Measurements from ENCODE around the gene PCBP3. TPM values are rescaled to one million over a fixed set of nuclear protein-coding genes. Genes with fewer than 3 reads are reported as not detected.
"Not testable (repeated sequence)": the region's sequence is repeated elsewhere in the genome, so short reads cannot be mapped to it uniquely, and the experiment has no call there.

The PCBP3 gene
- total RNA-seq, 2 experiments from 2014 or later, result 4.8 to 5.8 TPM

- Mint-ChIP-seq H3K27me3 (peaks cover 11% of the 10 kb centered on the region), H3K4me1 (peaks cover 23% of the 10 kb centered on the region), H3K36me3 (ENCODE audit: low read depth) (no peaks in the 10 kb centered on the region), H3K4me3 (no peak overlapping the region), H3K9me3 (no peaks in the 10 kb centered on the region), H3K27ac (no peak overlapping the region)
- ChIA-PET CTCF (no interaction called here), POLR2A (no interaction called here)
- no peak for DNase-seq
Observed at GRCh38 chr21:45618846-45619485, 24.6 kb upstream of the PCBP3 start.

GRCh38 chr21:45620201-45620923 lies 23.2 kb upstream of the PCBP3 start:
- Mint-ChIP-seq H3K36me3 (ENCODE audit: low read depth) (no peaks in the 10 kb centered on the region), H3K27ac (no peak overlapping the region), H3K4me3 (no peak overlapping the region), H3K9me3 (no peaks in the 10 kb centered on the region), H3K4me1 (peaks cover 15% of the 10 kb centered on the region), H3K27me3 (peaks cover 6% of the 10 kb centered on the region)
- ChIA-PET CTCF (no interaction called here), POLR2A (interaction anchor here (0.7 kb wide), 1 partner anchor 212 kb away, joined by 4 read pairs; no protein-coding TSS in a partner anchor)
- no peak for DNase-seq

GRCh38 chr21:45621435-45622331 lies 21.8 kb upstream of the PCBP3 start:
- DNase-seq; H3K36me3 Mint-ChIP-seq (ENCODE audit: low read depth); H3K27ac Mint-ChIP-seq; CTCF ChIA-PET; H3K9me3 Mint-ChIP-seq; H3K4me3 Mint-ChIP-seq; H3K4me1 Mint-ChIP-seq; H3K27me3 Mint-ChIP-seq; POLR2A ChIA-PET: not testable (repeated sequence)

GRCh38 chr21:45622416-45623097 lies 21.0 kb upstream of the PCBP3 start:
- ChIA-PET CTCF (no interaction called here), POLR2A (no interaction called here)
- H3K36me3 Mint-ChIP-seq (ENCODE audit: low read depth), result no peaks in the 10 kb centered on the region

GRCh38 chr21:45623436-45623835 lies 20.1 kb upstream of the PCBP3 start:
- Mint-ChIP-seq H3K4me1 (peaks cover 5% of the 10 kb centered on the region), H3K36me3 (ENCODE audit: low read depth) (no peaks in the 10 kb centered on the region), H3K27ac (no peak overlapping the region), H3K9me3 (no peaks in the 10 kb centered on the region), H3K4me3 (no peak overlapping the region), H3K27me3 (peaks cover 8% of the 10 kb centered on the region)
- no peak for DNase-seq
- ChIA-PET CTCF (no interaction called here), POLR2A (no interaction called here)

More at GRCh38 chr21:45622416-45623097, 21.0 kb upstream of the PCBP3 start:
- H3K4me3 Mint-ChIP-seq, result no peak overlapping the region
- no peaks in the 10 kb centered on the region for H3K9me3 Mint-ChIP-seq
- H3K4me1 Mint-ChIP-seq, result peaks cover 5% of the 10 kb centered on the region
- H3K27ac Mint-ChIP-seq, result no peak overlapping the region
- no peak for DNase-seq
- H3K27me3 Mint-ChIP-seq, result peaks cover 8% of the 10 kb centered on the region

- H3K36me3 Mint-ChIP-seq (ENCODE audit: low read depth); DNase-seq; H3K27me3 Mint-ChIP-seq; H3K4me3 Mint-ChIP-seq; POLR2A ChIA-PET; H3K4me1 Mint-ChIP-seq; H3K9me3 Mint-ChIP-seq; CTCF ChIA-PET; H3K27ac Mint-ChIP-seq: not testable (repeated sequence)
Observed at GRCh38 chr21:45626127-45626526, 17.4 kb upstream of the PCBP3 start.

- Mint-ChIP-seq H3K4me3 (no peak overlapping the region), H3K4me1 (peaks cover 3% of the 10 kb centered on the region), H3K27me3 (peaks cover 8% of the 10 kb centered on the region), H3K36me3 (ENCODE audit: low read depth) (no peaks in the 10 kb centered on the region), H3K9me3 (no peaks in the 10 kb centered on the region), H3K27ac (no peak overlapping the region)
- ChIA-PET CTCF (no interaction called here), POLR2A (no interaction called here)
- no peak for DNase-seq
Observed at GRCh38 chr21:45629046-45629981, 14.2 kb upstream of the PCBP3 start.

- Mint-ChIP-seq H3K9me3 (no peaks in the 10 kb centered on the region), H3K4me3 (no peak overlapping the region), H3K4me1 (peaks cover 3% of the 10 kb centered on the region), H3K27ac (no peak overlapping the region), H3K27me3 (peaks cover 8% of the 10 kb centered on the region), H3K36me3 (ENCODE audit: low read depth) (no peaks in the 10 kb centered on the region)
- ChIA-PET CTCF (no interaction called here), POLR2A (no interaction called here)
- no peak for DNase-seq
Observed at GRCh38 chr21:45630066-45630694, 13.3 kb upstream of the PCBP3 start.

GRCh38 chr21:45630876-45631275 lies 12.6 kb upstream of the PCBP3 start:
- ChIA-PET POLR2A (no interaction called here), CTCF (no interaction called here)
- Mint-ChIP-seq H3K4me1 (peaks cover 3% of the 10 kb centered on the region), H3K9me3 (no peaks in the 10 kb centered on the region), H3K4me3 (no peak overlapping the region), H3K27ac (no peak overlapping the region), H3K36me3 (ENCODE audit: low read depth) (no peaks in the 10 kb centered on the region), H3K27me3 (peaks cover 8% of the 10 kb centered on the region)
- no peak for DNase-seq

- Mint-ChIP-seq H3K4me1 (peaks cover 3% of the 10 kb centered on the region), H3K27me3 (peaks cover 4% of the 10 kb centered on the region), H3K36me3 (ENCODE audit: low read depth) (no peaks in the 10 kb centered on the region), H3K9me3 (no peaks in the 10 kb centered on the region), H3K27ac (no peak overlapping the region), H3K4me3 (no peak overlapping the region)
- ChIA-PET POLR2A (no interaction called here), CTCF (no interaction called here)
- DNase-seq, result no peak
Observed at GRCh38 chr21:45631540-45631939, 12.0 kb upstream of the PCBP3 start.

GRCh38 chr21:45632160-45632559 lies 11.4 kb upstream of the PCBP3 start:
- Mint-ChIP-seq H3K9me3 (no peaks in the 10 kb centered on the region), H3K4me1 (peaks cover 3% of the 10 kb centered on the region), H3K36me3 (ENCODE audit: low read depth) (no peaks in the 10 kb centered on the region), H3K27ac (no peak overlapping the region), H3K4me3 (no peak overlapping the region), H3K27me3 (peaks cover 2% of the 10 kb centered on the region)
- DNase-seq, result no peak
- ChIA-PET POLR2A (no interaction called here), CTCF (no interaction called here)
